ENCODE data around the gene AACS. TPM values are rescaled to one million over a fixed set of nuclear protein-coding genes. Genes with fewer than 3 reads are reported as not detected.
"Not testable (repeated sequence)": the region's sequence is repeated elsewhere in the genome, so short reads cannot be mapped to it uniquely, and the experiment has no call there.

Gene AACS
- total RNA-seq, 1 donor from 2014 or later, result 31.3 TPM

GRCh38 chr12:125070112-125070511 is 4.9 kb downstream of the AACS start:
- intact Hi-C loops (cut with DNase I), result no loop called here
- H3K4me3 ChIP-seq, result no peak overlapping the region
- TF ChIP-seq CTCF (IDR thresholded peaks at IDR 0.05), result no peak
- no peaks in the 10 kb centered on the region for H3K36me3 ChIP-seq
- H3K27me3 ChIP-seq, result no peaks in the 10 kb centered on the region
- peaks cover 4% of the 10 kb centered on the region for H3K4me1 ChIP-seq
- no peaks in the 10 kb centered on the region for H3K9me3 ChIP-seq
- no peak for ATAC-seq
- no peak overlapping the region for H3K27ac ChIP-seq
- DNase-seq, result no peak

GRCh38 chr12:125070661-125071390 is 5.6 kb downstream of the AACS start:
- TF ChIP-seq CTCF (IDR thresholded peaks at IDR 0.05), result no peak
- Histone ChIP-seq H3K36me3 (peaks cover 2% of the 10 kb centered on the region), H3K27ac (no peak overlapping the region), H3K9me3 (no peaks in the 10 kb centered on the region), H3K4me1 (peaks cover 2% of the 10 kb centered on the region), H3K4me3 (no peak overlapping the region), H3K27me3 (no peaks in the 10 kb centered on the region)
- DNase-seq, result no peak
- no peak for ATAC-seq
- intact Hi-C loops (cut with DNase I), result no loop called here

GRCh38 chr12:125071456-125071855 is 6.2 kb downstream of the AACS start:
- Histone ChIP-seq H3K36me3 (peaks cover 8% of the 10 kb centered on the region), H3K4me3 (no peak overlapping the region), H3K9me3 (no peaks in the 10 kb centered on the region), H3K27ac (no peak overlapping the region), H3K4me1 (no peaks in the 10 kb centered on the region), H3K27me3 (no peaks in the 10 kb centered on the region)
- no peak for ATAC-seq
- no peak for TF ChIP-seq CTCF (IDR thresholded peaks at IDR 0.05)
- no peak for DNase-seq
- intact Hi-C loops (cut with DNase I), result no loop called here

- intact Hi-C loops (cut with DNase I), result no loop called here
- no peaks in the 10 kb centered on the region for H3K4me1 ChIP-seq
- TF ChIP-seq CTCF (IDR thresholded peaks at IDR 0.05), result no peak
- DNase-seq (no peak), ATAC-seq (no peak)
- H3K27ac ChIP-seq, result no peak overlapping the region
- H3K36me3 ChIP-seq, result peaks cover 17% of the 10 kb centered on the region
- no peaks in the 10 kb centered on the region for H3K27me3 ChIP-seq
- no peaks in the 10 kb centered on the region for H3K9me3 ChIP-seq
- no peak overlapping the region for H3K4me3 ChIP-seq
Observed at GRCh38 chr12:125072496-125072895, 7.3 kb downstream of the AACS start.

- H3K36me3 ChIP-seq, result peaks cover 17% of the 10 kb centered on the region
- H3K9me3 ChIP-seq; DNase-seq; ATAC-seq; H3K27ac ChIP-seq; H3K4me1 ChIP-seq; H3K4me3 ChIP-seq; intact Hi-C loops (cut with DNase I); H3K27me3 ChIP-seq: not testable (repeated sequence)
Observed at GRCh38 chr12:125074294-125074693, 9.1 kb downstream of the AACS start.

GRCh38 chr12:125076103-125076502 is 10.9 kb downstream of the AACS start:
- Histone ChIP-seq H3K36me3 (peaks cover 17% of the 10 kb centered on the region), H3K27me3 (no peaks in the 10 kb centered on the region), H3K9me3 (no peaks in the 10 kb centered on the region), H3K4me3 (no peak overlapping the region), H3K4me1 (no peaks in the 10 kb centered on the region), H3K27ac (no peak overlapping the region)
- DNase-seq (no peak), ATAC-seq (no peak)
- intact Hi-C loops (cut with DNase I), result no loop called here
- TF ChIP-seq CTCF (IDR thresholded peaks at IDR 0.05), result no peak
